Measurements from ENCODE around the gene CLTA.
"Not testable (repeated sequence)": the region's sequence is repeated elsewhere in the genome, so short reads cannot be mapped to it uniquely, and the experiment has no call there.

Gene CLTA

DNA sequence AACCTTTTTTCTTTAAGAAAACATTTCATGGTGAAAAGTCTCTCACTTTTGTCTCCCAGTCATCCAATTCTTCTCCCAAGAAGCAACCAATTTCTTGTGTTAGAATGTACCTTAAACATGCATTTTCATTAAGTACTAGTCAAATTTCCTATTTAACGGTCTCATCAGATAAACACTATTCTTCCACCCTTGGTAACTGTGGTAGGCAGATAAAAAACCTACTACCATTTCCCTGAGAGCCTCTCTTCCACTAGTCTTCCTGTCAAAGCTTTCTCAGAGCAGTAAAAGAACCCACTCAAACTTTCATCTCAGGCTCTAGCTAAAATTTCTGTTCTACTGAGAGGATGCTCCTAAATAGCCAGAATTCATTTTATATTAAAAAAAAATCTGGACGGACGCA lies 56.6 kb downstream of the CLTA start:
- Histone ChIP-seq H3K4me1 (ENCODE audit: control insufficient read depth in 5 of 5, insufficient read depth in 5 of 5, low read length in 5 of 5) (peaks cover 0 to 6% (median 0%) of the 10 kb centered on the region in 5 donors), H3K9ac (ENCODE audit: low read length in 5 of 5) (no peak overlapping the region), H3K9me3 (ENCODE audit: control insufficient read depth in 5 of 5, low read length in 5 of 5) (no peaks in the 10 kb centered on the region), H3K36me3 (ENCODE audit: control insufficient read depth in 5 of 5, insufficient read depth in 5 of 5, low read length in 5 of 5) (peaks cover 4 to 25% (median 10%) of the 10 kb centered on the region in 5 donors), H3K4me3 (ENCODE audit: low read depth in 1 of 5, low read length in 5 of 5) (no peak overlapping the region), H3K27ac (ENCODE audit: low read depth, low read length) (no peak overlapping the region), H3K27me3 (ENCODE audit: control insufficient read depth in 5 of 5, insufficient read depth in 4 of 5, low read length in 5 of 5) (no peaks in the 10 kb centered on the region)

DNA sequence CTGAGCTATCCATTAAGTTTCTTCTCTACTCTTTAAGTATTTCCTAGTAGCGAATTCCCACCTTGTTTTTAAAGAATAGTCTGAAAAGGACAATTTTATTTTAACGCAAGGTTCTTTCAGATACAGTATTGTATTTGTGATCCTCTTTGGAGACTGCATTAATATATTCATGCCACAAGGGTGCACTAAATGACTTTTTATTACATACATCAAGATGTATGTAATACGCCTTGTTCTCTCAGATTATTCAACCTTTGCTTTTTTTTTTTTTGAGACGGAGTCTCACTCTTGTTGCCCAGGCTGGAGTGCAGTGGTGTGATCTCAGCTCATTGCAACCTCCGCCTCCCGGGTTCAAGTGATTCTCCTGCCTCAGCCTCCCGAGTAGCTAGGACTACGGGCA lies 57.3 kb downstream of the CLTA start:
- not testable (repeated sequence) for H3K9ac ChIP-seq (ENCODE audit: low read length in 5 of 5)

DNA sequence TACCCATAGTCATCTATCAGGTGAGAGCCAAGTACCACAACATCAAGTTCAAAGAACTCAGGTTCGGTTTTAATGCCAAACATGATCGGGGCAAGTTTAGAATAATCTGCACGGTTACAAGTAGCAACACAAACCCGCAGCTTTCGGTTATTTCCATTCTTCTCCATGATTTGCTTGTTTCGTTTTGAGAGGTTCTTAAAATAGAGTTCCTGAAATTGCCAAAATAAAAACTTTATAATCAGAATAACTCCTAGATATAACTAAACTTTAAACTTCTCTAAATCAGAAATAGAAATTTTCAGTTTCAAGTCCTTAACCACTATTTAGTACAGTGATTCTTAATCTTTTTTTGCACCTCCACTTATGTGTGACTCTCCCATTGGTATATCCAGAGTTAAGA lies 58.5 kb downstream of the CLTA start:
- Histone ChIP-seq H3K36me3 (ENCODE audit: control insufficient read depth in 5 of 5, insufficient read depth in 5 of 5, low read length in 5 of 5) (peaks cover 4 to 18% (median 10%) of the 10 kb centered on the region in 5 donors), H3K27me3 (ENCODE audit: control insufficient read depth in 5 of 5, insufficient read depth in 4 of 5, low read length in 5 of 5) (no peaks in the 10 kb centered on the region), H3K4me3 (ENCODE audit: low read depth in 1 of 5, low read length in 5 of 5) (no peak overlapping the region), H3K9me3 (ENCODE audit: control insufficient read depth in 5 of 5, low read length in 5 of 5) (no peaks in the 10 kb centered on the region), H3K27ac (ENCODE audit: low read depth, low read length) (no peak overlapping the region), H3K9ac (ENCODE audit: low read length in 5 of 5) (no peak overlapping the region), H3K4me1 (ENCODE audit: control insufficient read depth in 5 of 5, insufficient read depth in 5 of 5, low read length in 5 of 5) (peaks cover 0 to 6% (median 0%) of the 10 kb centered on the region in 5 donors)

More for the DNA sequence above, 57.3 kb downstream of the CLTA start:
- not testable (repeated sequence) for H3K4me1 ChIP-seq (ENCODE audit: control insufficient read depth in 5 of 5, insufficient read depth in 5 of 5, low read length in 5 of 5); H3K9me3 ChIP-seq (ENCODE audit: control insufficient read depth in 5 of 5, low read length in 5 of 5); H3K4me3 ChIP-seq (ENCODE audit: low read depth in 1 of 5, low read length in 5 of 5); H3K27ac ChIP-seq (ENCODE audit: low read depth, low read length); H3K27me3 ChIP-seq (ENCODE audit: control insufficient read depth in 5 of 5, insufficient read depth in 4 of 5, low read length in 5 of 5)
- peaks cover 4 to 21% (median 10%) of the 10 kb centered on the region in 5 donors for H3K36me3 ChIP-seq (ENCODE audit: control insufficient read depth in 5 of 5, insufficient read depth in 5 of 5, low read length in 5 of 5)

DNA sequence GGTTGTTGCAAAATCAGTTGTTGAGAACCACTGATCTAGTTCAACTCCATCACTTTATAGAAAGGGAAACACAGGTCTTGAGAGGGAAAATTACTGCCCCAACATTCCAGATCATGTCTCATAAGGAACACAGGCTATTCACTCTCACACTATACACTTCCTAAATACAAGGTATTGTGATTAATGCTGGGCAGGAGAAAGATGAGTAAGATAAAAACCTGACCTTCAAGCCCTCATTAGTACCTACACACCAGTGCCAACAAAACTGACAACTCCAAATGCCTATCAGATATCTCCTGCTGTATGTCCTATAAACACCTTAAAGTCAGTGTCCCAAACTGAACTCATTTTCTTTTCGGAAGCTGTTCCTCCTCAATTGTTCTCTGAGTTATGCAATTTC lies 59.4 kb downstream of the CLTA start:
- peaks cover 0 to 6% (median 0%) of the 10 kb centered on the region in 5 donors for H3K4me1 ChIP-seq (ENCODE audit: control insufficient read depth in 5 of 5, insufficient read depth in 5 of 5, low read length in 5 of 5)

DNA sequence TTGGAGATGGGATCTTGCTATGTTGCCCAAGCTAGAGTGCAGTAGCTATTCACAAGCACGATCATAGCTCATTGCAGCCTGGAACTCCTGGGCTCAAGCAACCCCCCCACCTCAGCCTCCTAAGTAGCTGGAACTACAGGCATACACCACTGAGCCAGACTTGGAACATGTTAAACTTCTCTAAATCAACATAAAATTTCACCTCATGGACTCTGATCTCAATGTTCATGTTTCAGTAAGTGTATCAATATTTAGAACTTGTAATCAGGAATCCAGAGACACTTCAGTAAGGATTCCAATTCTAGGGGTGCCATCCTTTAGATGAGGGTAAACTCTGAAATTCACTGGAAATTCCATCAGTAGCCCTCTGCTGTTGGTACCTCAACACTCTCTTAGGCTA lies 60.7 kb downstream of the CLTA start:
- no peak overlapping the region for H3K4me3 ChIP-seq (ENCODE audit: low read depth in 1 of 5, low read length in 5 of 5)
- H3K27ac ChIP-seq (ENCODE audit: low read depth, low read length), result no peak overlapping the region
- H3K27me3 ChIP-seq (ENCODE audit: control insufficient read depth in 5 of 5, insufficient read depth in 4 of 5, low read length in 5 of 5), result no peaks in the 10 kb centered on the region
- H3K4me1 ChIP-seq (ENCODE audit: control insufficient read depth in 5 of 5, insufficient read depth in 5 of 5, low read length in 5 of 5), result peaks cover 0 to 6% (median 0%) of the 10 kb centered on the region in 5 donors
- no peak overlapping the region for H3K9ac ChIP-seq (ENCODE audit: low read length in 5 of 5)
- H3K9me3 ChIP-seq (ENCODE audit: control insufficient read depth in 5 of 5, low read length in 5 of 5), result no peaks in the 10 kb centered on the region
- H3K36me3 ChIP-seq (ENCODE audit: control insufficient read depth in 5 of 5, insufficient read depth in 5 of 5, low read length in 5 of 5), result peaks cover 0 to 10% (median 4%) of the 10 kb centered on the region in 5 donors

More for the DNA sequence above, 59.4 kb downstream of the CLTA start:
- Histone ChIP-seq H3K27me3 (ENCODE audit: control insufficient read depth in 5 of 5, insufficient read depth in 4 of 5, low read length in 5 of 5) (no peaks in the 10 kb centered on the region), H3K9me3 (ENCODE audit: control insufficient read depth in 5 of 5, low read length in 5 of 5) (no peaks in the 10 kb centered on the region), H3K9ac (ENCODE audit: low read length in 5 of 5) (no peak overlapping the region), H3K4me3 (ENCODE audit: low read depth in 1 of 5, low read length in 5 of 5) (no peak overlapping the region), H3K36me3 (ENCODE audit: control insufficient read depth in 5 of 5, insufficient read depth in 5 of 5, low read length in 5 of 5) (peaks cover 4 to 18% (median 10%) of the 10 kb centered on the region in 5 donors), H3K27ac (ENCODE audit: low read depth, low read length) (no peak overlapping the region)

DNA sequence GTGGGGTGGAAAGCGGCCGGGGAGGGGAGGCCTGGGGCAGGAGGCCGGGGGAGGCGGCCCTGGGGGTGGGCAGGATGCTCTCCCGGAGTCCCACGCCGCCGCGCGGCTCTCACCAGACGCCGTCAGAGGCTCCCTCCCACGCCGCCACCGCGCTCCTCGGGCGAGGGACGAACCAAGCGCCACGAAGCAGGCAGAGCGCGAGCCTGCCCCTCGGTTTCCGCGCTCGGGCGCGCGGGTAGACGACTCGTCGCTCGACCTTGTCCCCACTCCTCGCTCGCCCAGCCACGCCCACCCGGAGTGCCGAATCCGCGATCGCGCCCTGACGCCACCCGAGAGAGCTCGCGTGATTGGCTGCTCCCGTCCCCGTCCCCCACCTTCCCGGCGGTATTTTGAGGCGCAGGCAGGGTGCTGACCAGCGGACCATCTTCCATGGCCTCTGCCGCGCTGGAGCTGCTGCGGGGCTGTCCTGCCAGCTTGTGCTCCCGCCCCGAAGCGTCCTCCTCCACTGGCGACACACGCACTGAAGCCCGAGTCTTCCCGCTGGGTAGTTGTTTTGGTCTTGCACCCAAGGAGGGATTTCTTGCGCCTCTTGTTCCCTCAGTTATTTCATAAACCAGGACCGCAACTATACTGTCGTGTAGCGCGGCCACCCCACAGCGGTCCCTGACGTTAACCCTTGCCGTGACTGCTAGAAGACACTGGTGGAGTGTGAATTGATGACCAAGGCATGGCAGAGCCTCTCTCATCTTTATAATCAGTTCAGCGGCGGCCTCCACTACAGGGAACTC lies 67.7 kb downstream of the CLTA start, which contains the start of gene GNE:
TSS of gene GNE (minus strand) at position 241 of the 788 bp plus-strand sequence. CDS start 9,093 bp downstream, outside the sequence.
- Histone ChIP-seq H3K27me3 (ENCODE audit: control insufficient read depth in 5 of 5, insufficient read depth in 4 of 5, low read length in 5 of 5) (no peaks in the 10 kb centered on the region), H3K9ac (ENCODE audit: low read length in 5 of 5) (peak within 1 kb of the TSS; percentile 72 to 86 (median 76)), H3K4me3 (ENCODE audit: low read depth in 1 of 5, low read length in 5 of 5) (peak within 1 kb of the TSS; percentile 83 to 96 (median 90)), H3K9me3 (ENCODE audit: control insufficient read depth in 5 of 5, low read length in 5 of 5) (no peaks in the 10 kb centered on the region), H3K36me3 (ENCODE audit: control insufficient read depth in 5 of 5, insufficient read depth in 5 of 5, low read length in 5 of 5) (no peaks in the 10 kb centered on the region), H3K27ac (ENCODE audit: low read depth, low read length) (peak within 1 kb of the TSS; percentile 92), H3K4me1 (ENCODE audit: control insufficient read depth in 5 of 5, insufficient read depth in 5 of 5, low read length in 5 of 5) (peaks cover 4 to 16% (median 13%) of the 10 kb centered on the region in 5 donors)

DNA sequence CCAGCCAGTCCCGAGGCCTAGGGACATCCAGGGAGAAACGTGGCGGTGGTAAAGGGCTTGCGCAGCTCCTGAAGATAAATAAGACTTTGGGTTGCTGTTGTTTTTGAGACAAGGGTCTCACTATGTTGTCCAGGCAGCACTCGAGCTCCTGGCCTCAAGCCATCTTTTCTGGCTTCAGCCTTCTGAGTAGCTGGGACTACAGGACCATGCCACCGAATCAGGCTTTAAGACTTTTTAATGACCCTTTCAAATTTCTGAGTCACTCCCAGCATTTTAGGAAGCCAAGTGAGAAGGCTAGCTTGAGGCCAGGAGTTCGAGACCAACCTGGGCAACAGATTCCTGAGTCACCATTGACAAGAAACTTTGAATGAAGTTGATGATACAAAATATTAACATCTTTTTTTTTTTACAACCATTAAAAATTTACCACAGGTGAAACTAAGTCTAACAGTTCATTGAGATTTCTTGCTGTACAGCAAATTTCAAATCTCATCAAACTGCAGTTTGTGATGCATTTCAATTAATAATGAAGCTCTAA lies 68.3 kb downstream of the CLTA start:
- Histone ChIP-seq H3K9ac (ENCODE audit: low read length in 5 of 5) (peak overlapping the region; percentile 72 to 86 (median 76)), H3K36me3 (ENCODE audit: control insufficient read depth in 5 of 5, insufficient read depth in 5 of 5, low read length in 5 of 5) (no peaks in the 10 kb centered on the region), H3K9me3 (ENCODE audit: control insufficient read depth in 5 of 5, low read length in 5 of 5) (no peaks in the 10 kb centered on the region), H3K27ac (ENCODE audit: low read depth, low read length) (peak overlapping the region; percentile 92), H3K4me3 (ENCODE audit: low read depth in 1 of 5, low read length in 5 of 5) (peak overlapping the region; percentile 83 to 96 (median 90)), H3K4me1 (ENCODE audit: control insufficient read depth in 5 of 5, insufficient read depth in 5 of 5, low read length in 5 of 5) (peaks cover 4 to 16% (median 13%) of the 10 kb centered on the region in 5 donors), H3K27me3 (ENCODE audit: control insufficient read depth in 5 of 5, insufficient read depth in 4 of 5, low read length in 5 of 5) (no peaks in the 10 kb centered on the region)

Data from subcutaneous abdominal adipose tissue (tissue), 5 donors.